ENCODE data around the gene GRM2.

The GRM2 gene

DNA sequence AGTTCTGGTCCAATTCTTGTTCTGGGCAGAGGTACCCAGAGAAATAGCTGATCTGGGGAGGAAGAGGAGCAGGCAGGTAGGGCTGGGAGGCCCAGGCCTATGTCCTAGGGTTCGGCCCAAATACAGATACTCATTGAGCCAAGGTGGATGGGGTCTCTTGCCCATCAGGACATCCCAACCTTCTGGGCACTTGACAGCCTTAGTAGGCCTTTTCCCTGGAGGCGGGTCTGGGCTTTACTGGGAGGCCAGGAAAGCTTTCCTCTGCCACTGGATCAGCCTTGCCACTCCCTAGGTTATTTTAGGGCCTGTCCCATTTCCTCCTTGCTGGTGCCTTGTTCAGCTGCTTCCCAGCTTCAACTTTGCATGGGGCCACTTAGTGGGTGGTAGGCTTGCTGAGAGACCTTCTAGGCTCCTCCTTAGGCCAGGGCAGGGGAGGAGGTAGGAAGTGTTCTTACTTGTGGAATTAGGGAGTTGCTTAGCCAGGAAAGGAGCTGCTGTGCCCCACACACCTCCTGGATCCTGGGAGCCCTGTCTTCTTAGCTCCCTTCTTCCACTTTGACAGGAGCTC is 26.1 kb upstream of the GRM2 start:
- DNase-seq: no peak

DNA sequence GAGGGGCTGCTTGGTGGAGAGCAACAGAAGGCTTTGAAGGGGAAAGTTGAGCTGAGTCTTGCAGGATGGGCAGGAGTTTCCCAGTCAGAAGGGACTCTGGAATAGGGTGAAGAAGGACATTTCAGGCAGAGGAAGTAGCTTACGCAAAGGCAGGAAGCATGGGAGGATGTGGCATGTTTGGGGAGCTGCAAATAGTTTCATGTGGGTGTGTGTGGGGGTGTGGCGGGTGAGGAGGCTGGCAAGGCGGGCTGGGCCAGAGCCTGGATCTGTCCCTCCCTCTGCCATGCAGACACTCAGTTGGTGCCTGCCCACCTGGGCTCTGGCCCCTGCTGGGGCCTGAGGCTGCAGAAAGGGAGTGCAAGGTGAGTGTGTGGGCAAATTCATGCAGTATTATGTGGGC is 25.4 kb upstream of the GRM2 start:
- DNase-seq: peak; percentile 77

DNA sequence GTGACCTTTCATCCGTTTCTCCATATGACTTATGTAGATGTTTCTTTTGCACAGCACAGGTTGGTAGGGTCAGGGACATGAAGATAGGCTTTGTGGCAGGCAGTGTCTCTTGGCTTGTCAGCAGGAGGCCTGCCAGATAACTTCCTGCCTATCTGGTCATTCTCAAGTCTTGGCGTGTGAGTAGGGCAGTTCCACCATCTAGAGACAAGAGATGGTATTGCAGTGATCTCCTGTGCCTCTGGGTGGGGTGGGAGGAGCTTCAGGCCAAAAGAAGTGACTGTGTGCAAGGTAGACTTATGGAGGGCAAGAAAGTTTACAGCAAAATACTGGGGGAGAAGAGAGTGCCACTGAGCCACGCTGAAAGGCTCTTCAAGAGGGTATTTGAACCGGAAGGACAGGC is 24.8 kb upstream of the GRM2 start:
- peak; percentile 72 for DNase-seq

DNA sequence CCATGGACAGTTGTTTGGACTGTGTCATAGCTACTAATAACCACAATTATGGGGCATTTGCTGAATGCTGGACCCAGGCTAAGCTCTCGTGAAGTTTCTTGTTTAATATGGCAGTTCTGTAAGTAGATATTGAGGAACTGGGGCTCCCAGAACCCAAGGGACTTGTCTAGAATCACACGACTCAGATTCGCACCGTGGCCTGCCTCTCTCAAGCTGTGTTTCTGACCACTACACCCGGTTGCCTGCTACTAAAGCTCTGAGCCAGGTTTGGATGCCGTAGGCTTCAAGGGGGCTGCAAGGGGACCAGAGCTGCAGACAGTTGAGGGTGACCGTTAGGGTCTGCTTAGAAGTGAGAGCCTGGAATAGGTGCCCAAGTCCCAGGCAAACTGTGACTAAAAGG is 24.3 kb upstream of the GRM2 start:
- DNase-seq: no peak

DNA sequence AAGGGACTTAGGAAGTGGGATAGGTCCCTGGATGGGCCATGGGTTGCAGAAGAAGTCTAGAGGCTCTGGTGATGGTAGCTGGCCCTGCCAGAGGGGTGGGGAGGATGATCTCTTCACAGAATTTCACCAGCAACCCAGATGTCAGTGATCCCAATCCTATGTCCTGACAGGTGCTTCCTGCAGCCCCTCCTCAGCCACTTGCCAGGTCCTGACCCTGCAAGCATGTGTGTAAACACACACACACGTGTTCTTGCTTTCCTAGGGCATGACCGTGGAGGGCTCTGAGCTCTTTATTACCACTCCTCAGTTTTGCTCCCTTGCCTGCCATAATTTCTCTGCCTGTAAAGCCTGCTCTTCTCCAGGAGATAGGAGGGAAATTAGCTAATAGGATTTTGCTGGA is 23.3 kb upstream of the GRM2 start:
- no peak for DNase-seq

DNA sequence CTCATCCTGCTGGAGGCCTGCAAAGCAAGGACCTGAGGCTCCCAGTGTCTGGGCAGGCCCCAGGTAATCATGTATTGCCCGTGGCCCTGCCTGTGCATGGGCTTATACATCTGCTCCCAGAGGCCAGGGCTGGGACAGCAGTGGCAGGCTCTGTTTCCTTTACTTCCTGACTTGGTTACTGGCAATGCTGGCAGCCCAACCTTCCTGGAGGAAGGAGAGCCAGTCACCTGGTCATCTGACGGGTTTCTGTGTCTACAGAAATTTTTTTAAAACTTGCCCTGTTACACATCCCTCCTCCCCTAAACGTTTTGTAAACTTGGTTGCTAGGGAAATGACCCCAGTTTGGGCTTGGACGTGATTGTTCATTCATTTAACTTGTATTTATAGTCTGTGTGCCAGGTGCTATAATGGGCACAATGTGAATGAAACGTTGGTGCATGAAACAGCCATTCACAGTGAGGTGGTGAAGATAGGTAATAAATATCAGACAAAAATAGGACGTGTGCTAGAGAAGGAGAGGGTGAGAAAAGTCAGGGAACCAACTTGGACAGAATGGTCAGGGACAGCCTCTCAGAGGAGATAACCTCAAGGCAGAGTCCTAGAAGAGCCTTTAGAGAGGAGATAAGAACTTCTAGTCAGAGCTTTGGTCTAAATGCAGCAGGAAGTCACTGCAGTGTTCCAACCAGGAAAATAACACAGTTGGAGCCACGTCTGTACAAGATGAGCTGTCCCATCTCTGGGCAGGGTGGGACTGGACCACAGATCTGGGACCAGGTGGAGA is 21.7 kb upstream of the GRM2 start:
- no peak for DNase-seq

DNA sequence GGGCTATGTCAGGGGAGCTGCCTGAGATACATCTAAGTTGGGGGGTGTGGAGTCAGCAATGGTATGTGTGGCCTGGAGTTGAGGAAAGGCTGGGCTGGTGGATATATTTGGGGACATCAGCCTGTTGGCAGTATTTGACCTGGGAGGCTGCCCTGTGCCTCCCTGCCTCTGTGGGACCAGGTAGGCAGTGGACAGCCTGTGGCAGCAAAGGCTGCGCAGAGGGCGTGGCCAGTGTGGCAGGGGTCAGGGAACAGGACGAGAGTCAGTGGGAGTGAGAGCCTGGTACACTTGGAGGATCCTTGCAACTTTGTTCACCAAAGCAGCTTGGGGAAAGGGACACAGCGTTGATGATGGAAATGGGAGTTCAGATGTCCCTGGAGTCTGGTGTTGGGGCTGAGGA is 20.8 kb upstream of the GRM2 start:
- no peak for DNase-seq

DNA sequence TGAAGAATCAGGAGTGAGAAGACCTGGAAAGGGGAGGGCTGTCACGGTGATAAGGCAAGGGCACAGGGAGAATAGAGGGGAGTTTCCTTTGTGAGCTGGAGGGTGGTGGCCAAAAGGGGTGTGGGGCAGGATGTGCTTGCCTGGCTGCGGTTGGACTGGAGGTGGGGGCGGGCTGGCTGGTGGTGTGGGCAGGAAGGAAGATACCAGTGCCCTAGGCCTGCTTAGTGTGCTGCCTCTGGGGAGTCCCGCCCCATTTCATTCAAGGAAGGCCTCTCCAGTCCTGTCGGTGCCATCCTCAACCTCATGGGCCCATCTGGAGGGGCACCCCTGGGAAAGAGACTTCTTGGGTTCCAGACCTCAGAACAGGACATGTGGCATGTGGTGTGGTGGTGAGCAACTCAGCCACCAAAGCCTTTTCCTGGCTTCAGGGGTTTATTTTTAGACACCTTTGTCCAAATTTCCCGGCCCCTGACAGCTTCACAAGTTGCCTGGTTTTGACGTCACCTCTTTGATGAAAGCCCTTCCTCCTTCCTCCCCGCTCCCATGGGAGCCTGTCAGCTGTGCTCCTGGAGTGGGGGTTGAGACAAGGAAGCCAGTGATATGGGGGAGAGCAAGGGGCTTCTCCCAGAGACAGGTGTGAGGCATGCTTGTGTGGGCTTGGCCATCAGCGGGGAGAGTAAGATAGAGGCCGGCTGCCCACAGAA is 20.2 kb upstream of the GRM2 start:
- DNase-seq: peak; percentile 90

DNA sequence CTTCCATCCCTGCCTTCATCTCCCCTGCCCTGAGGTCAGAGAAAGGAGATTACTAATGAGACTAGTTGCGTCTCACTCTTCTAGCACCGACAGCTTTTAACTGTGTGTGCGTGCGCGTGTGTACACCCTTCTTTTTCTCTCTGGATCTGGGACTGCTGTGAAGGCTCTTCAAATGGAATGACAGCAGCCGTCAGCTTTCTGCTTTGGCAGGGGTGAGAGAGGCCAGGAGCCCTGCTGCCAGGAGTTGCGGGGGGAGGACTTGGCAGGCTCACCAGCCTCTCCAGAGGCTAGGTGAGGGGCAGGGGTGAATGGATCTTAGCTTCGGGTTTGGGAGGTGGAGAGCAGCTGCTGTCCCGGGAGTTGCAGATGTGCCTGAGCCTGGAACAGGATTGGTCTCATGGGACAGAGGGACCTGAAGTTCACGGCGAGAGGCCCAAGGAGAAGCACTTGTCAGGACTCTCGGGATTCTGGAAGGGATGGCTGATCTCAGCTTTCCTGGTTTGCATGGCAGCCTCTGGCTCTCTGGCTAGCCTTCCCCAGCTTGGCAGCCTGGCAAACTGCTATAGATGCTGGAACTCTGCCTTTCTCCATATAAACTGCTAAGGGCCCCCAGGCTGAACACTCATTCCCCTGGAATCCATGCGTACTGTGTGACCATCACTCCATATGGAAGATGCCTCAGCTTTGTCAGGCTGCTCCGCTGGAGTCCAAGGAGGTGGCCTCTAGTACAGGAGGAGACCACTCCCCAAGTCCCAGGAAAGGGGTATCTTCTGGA is 19.2 kb upstream of the GRM2 start:
- DNase-seq: no peak

DNA sequence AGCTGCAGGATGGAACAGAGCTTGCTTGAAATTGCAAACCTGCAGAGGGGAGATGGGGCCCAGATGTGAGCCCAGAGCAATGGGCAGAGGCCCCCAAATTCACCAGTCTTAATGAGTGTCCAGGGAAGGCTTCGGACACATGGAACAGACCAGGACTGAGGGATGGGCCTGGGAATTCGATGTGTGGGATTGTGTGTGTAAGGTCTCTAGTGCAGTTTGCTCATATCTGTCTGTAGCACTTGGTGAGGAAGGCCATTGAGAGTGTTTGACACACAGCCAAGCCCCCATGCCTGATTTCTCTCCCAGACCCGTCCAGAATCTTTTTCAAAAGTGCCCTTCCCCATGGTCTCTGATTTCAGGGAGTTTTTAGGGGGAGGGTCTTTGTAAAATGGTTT is 18.7 kb upstream of the GRM2 start:
- no peak for DNase-seq

DNA sequence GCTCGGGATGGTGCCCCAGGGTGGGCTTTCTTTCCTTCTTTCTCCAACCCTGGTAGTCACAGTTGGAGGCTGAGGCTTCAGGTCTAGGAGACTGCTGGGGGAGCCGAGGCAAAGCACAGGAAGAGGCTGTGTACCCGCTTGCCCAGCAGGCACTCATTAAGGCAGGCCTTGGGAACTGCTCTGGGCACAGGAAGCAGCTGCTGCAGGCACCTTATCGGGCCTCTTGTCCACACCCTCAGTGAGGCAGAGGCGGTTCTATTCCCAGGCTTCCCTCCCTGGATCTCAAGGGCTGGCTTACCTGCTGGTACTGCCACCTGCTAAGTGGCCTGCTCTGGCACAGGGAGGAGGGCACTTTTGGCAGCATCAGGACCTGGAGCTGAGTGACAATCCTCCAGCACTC is 15.8 kb upstream of the GRM2 start:
- no peak for DNase-seq

DNA sequence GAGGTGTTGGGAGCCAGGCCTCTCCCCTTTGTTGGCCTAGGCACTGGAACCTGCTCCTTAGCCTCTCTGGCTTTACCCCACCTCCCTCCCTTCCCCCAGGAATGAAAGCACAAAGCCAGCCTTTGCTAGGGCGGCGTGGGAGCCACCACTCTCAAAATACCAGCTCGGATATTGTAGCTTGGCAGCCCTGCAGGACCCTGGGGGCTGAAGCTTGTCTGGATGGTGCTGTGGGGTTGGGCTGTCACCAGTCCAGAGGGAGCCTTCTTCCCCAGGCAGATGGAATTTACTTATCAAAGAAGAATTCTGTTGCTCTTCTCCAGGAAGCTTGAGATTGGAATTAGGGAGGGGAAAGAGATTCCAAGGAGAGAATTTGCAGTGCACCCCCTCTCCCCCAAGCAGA is 14.9 kb upstream of the GRM2 start:
- DNase-seq: no peak

DNA sequence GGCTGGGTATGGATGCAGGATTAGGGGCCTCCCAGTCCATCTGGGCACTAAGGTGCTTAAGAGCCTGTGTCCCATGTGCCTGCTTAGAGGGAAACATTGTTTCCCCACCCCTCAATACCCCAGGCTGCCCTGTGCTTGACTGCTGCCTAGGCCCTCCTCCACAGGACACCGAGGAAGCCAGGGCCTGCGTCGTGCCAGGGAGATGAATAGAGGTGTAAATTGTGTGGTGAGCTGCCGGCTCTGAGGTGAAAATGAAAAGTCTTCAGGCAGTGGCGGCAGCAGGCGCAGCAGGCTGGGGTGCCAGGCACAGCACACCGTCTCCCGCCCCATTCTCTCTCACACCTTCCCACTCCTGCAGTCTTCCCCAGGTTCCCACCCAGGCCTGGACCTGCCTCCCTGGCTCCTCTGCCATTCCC is 13.9 kb upstream of the GRM2 start:
- DNase-seq: no peak

DNA sequence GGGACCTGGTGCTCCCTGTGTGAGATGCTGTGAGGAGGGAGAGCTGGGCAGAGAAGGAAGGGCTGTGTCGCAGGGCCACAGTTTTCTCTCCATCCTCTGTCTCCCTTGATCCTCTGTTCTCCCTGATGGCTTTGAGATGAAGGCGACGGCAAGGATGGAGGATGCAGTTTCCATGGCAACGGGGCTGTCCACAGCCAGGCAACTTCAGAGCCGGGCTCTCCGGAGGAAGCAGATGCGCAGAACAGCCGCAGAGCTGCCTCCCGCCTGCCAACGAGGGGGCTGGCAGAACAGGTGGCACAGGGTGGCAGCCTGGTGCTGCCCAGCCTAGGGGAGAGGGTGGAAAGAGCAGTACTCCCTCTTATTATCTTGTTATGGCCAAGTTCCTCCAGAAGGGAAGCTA is 9.9 kb upstream of the GRM2 start:
- DNase-seq: no peak

DNA sequence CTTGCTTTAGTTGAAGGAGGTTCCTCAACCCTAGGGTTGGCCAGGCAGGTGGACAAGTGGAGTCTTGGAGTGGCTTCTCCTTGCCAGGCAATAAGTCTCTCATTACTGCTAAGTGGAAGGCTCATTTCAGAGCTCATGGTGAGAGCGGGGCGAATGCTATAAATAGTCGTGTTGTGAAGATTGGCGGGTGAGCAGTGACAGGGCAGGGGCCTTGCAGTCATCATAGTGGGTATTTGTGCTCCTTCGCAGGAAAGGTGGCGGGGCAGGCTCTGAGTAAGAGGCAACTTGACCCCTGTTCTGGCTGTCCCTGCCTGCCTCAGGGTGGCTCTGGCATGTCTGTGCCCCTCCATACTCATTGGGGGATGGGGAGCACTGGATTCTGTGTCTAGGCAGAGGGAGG is 8.7 kb upstream of the GRM2 start:
- no peak for DNase-seq

DNA sequence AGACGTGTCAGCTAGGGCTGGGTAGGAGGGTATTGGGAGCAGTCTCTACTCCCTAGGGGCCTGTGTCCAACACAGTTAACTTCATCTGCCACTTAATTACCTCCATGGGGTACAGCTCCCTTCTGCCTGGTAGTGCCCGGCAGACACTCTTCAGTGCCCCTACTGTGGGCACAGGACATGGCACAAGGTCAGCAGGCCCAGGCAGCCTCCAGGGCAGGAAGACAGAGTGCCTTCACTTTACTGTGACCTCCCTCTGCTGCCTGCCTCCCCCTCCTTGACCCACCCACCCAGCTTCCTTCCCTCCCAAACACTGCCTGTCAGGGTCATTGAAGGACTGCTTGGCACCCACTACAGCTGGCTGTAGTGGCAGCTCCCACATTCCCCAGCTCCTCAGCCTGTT is 6.5 kb upstream of the GRM2 start:
- no peak for DNase-seq

DNA sequence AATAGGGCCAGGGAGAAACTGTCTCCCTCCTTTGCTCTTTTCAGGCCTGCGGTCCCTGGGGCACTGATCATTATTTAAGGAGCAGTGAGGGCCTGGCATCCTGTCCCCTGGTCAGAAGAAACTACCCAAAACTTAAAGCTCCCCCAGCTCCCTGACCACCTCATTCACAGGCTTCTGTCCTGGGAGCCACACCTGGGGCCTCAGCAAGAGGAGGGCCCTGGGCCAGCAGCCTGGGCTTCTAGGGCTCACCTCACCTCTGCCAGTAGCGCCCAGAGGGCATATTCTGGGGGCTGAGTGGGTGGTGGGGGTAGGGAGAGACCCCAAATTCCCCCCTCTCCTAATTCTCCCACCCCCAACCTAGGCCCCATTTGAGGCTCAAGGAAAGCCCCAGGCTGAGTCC is 4.7 kb upstream of the GRM2 start:
- DNase-seq: no peak

DNA sequence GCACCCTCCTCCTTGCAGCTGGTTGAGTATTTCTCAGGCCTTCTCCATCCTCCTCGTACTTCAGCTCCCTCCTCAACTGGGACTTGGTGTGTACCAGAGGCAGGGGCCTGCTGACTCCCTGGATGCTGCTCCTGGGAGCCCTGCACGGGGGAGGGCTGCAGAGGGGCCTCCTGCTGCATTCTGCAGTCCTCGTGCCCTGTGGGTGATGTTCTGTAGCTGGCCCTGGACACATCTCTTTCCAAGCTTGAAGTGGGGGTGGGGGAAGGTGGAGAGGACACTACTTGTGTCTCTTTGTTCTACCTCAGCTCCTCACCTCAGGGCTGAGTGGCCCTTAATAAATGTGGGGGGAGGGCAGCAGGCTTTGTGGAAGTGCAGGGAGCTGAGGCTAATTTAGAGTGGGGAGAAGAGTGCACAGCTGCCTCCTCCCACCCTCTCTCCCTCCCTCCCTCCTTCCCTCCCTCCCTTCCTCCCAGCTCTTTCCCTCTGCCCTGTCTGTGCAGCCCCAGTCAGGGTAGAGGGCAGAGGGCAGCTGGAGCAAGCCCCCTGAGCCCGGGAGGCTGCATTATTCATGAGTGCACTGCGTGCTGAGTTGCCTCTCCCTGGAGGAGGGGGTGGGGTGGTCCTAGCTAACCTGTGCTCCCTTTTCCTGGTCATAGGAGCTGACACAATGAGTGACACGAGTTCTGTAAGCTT is 3.7 kb upstream of the GRM2 start:
- no peak for DNase-seq

DNA sequence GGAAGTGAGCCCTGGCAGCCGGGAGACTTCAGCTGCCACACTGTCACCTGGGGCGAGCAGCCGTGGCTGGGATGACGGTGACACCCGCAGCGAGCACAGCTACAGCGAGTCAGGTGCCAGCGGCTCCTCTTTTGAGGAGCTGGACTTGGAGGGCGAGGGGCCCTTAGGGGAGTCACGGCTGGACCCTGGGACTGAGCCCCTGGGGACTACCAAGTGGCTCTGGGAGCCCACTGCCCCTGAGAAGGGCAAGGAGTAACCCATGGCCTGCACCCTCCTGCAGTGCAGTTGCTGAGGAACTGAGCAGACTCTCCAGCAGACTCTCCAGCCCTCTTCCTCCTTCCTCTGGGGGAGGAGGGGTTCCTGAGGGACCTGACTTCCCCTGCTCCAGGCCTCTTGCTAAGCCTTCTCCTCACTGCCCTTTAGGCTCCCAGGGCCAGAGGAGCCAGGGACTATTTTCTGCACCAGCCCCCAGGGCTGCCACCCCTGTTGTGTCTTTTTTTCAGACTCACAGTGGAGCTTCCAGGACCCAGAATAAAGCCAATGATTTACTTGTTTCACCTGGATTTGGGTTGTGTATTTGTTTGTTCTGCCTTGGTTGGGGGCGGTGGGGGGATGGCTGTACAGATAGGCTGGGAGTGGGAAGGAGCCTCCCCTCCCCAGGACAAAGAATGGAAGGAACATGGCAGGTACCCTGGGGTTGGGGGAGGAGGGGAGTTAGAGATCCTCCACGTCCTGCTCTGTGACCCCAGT is 2.9 kb upstream of the GRM2 start:
- DNase-seq: no peak

DNA sequence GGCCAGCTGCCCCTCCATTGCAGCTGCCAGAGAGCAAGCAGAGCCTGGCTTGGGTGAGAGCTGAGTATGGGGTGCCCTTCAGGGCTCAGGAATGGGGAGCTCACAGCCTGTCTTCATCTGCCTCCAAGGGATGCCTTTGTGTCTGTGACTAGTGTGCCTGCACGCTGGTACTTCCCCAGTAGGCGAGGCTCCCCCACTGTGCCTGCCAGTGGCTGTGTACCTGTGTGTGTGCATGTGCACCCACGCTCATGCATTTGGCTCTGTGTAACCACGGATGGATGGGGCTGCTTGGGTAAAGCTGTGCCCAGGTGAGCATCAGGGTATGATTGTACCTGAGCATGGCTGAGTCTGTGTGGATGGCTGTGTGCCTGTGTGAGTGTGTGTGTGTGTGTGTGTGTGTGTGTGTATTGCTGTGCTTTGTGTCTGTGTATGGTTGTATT is 2.3 kb upstream of the GRM2 start:
- no peak for DNase-seq

DNA sequence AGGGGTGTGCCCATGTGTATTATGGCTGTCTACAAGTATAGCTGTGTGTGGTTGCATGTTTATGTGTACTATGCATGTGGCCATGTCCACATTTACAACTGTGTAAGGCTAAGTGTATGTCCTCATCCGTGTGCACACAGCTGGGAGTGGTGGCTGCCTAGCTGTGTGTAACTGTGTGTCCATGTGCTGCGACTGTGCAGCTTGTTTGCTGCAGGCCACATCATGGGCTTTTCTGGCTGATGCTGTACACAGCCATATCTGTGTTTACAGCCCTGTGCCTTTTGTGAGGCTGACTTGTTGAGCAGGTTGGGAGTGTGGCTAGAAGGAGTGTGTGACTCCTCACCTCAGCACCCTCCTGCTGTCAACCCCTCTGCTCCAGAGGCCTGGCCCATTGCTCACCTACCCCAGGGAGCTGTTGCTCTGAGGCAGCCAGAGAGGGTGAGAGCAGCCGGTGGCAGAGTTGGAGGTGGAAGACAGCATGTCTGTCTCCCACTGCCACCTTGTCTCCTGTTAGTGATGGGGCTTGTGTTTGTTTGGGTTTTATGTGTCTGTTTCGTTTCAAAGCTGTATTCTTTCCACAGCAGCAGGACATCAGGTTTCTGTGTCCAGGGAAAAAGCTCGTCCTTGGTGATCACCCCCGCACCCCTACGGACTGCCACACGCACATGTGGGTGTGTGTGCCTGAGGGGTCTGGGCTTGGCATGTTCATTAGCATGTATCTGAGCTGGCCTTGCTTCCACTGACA is 1.4 kb upstream of the GRM2 start:
- no peak for DNase-seq
